Measurements from ENCODE around the gene TRAF2. TPM values are rescaled to one million over a fixed set of nuclear protein-coding genes. Genes with fewer than 3 reads are reported as not detected.

Gene TRAF2
- total RNA-seq, 2 donors from 2014 or later, result 5.2 to 30.7 TPM

GRCh38 chr9:136968333-136969127 is 82.2 kb downstream of the TRAF2 start:
- DNase-seq (no peak), ATAC-seq (no peak)
- Histone ChIP-seq H3K36me3 (replicated peaks in 1 of 2; ENCODE audit: insufficient read depth in 1 of 2, low read depth in 2 of 2) (no peaks in the 10 kb centered on the region), H3K27me3 (no peaks in the 10 kb centered on the region), H3K4me1 (peaks cover 7% of the 10 kb centered on the region), H3K4me3 (no peak overlapping the region), H3K27ac (no peak overlapping the region), H3K9me3 (no peaks in the 10 kb centered on the region)
- intact Hi-C loops (cut with DNase I), result no loop called here
- no peak for TF ChIP-seq POLR2A (IDR thresholded peaks at IDR 0.05)
- no peak for TF ChIP-seq CTCF (IDR thresholded peaks at IDR 0.05)
- WGBS, 2 donors, result 51 to 76% methylated on average over 3 to 15 of the region's 17 CpGs

GRCh38 chr9:136969150-136969549 is 82.8 kb downstream of the TRAF2 start:
- ATAC-seq (no peak), DNase-seq (no peak)
- H3K27me3 ChIP-seq, result no peaks in the 10 kb centered on the region
- H3K4me1 ChIP-seq, result peaks cover 7% of the 10 kb centered on the region
- H3K4me3 ChIP-seq, result no peak overlapping the region
- no peaks in the 10 kb centered on the region for H3K9me3 ChIP-seq
- intact Hi-C loops (cut with DNase I), result no loop called here
- 79% methylated on average over 10 of the region's 17 CpGs; no CpG with 5 or more reads in 1 of the 2 donors for WGBS, 2 donors
- TF ChIP-seq CTCF (IDR thresholded peaks at IDR 0.05) (no peak), POLR2A (IDR thresholded peaks at IDR 0.05) (no peak)
- no peak overlapping the region for H3K27ac ChIP-seq
- no peaks in the 10 kb centered on the region for H3K36me3 ChIP-seq (replicated peaks in 1 of 2; ENCODE audit: insufficient read depth in 1 of 2, low read depth in 2 of 2)

GRCh38 chr9:136969774-136970173 is 83.5 kb downstream of the TRAF2 start:
- 44 to 69% methylated on average over 3 to 5 of the region's 5 CpGs for whole genome bisulfite sequencing, 2 donors
- no peak overlapping the region for H3K27ac ChIP-seq
- DNase-seq (no peak), ATAC-seq (no peak)
- intact Hi-C loops (cut with DNase I), result no loop called here
- H3K9me3 ChIP-seq, result no peaks in the 10 kb centered on the region
- no peak for TF ChIP-seq CTCF (IDR thresholded peaks at IDR 0.05)
- TF ChIP-seq POLR2A (IDR thresholded peaks at IDR 0.05), result no peak
- H3K4me1 ChIP-seq, result peaks cover 7% of the 10 kb centered on the region
- H3K27me3 ChIP-seq, result no peaks in the 10 kb centered on the region
- no peaks in the 10 kb centered on the region for H3K36me3 ChIP-seq (replicated peaks in 1 of 2; ENCODE audit: insufficient read depth in 1 of 2, low read depth in 2 of 2)
- no peak overlapping the region for H3K4me3 ChIP-seq

- ATAC-seq (no peak), DNase-seq (no peak)
- TF ChIP-seq POLR2A (IDR thresholded peaks at IDR 0.05) (no peak), CTCF (IDR thresholded peaks at IDR 0.05) (no peak)
- Histone ChIP-seq H3K9me3 (no peaks in the 10 kb centered on the region), H3K4me3 (no peak overlapping the region), H3K27me3 (no peaks in the 10 kb centered on the region), H3K36me3 (replicated peaks in 1 of 2; ENCODE audit: insufficient read depth in 1 of 2, low read depth in 2 of 2) (no peaks in the 10 kb centered on the region), H3K4me1 (peaks cover 7% of the 10 kb centered on the region), H3K27ac (no peak overlapping the region)
- intact Hi-C loops (cut with DNase I), result no loop called here
- 93 to 100% methylated on average over 3 to 5 of the region's 11 CpGs for WGBS, 2 donors
Measured at GRCh38 chr9:136970361-136970760, 84.0 kb downstream of the TRAF2 start.

GRCh38 chr9:136971746-136972145 is 85.4 kb downstream of the TRAF2 start:
- Histone ChIP-seq H3K27me3 (no peaks in the 10 kb centered on the region), H3K27ac (no peak overlapping the region), H3K4me1 (no peaks in the 10 kb centered on the region), H3K36me3 (replicated peaks in 1 of 2; ENCODE audit: insufficient read depth in 1 of 2, low read depth in 2 of 2) (no peaks in the 10 kb centered on the region), H3K9me3 (no peaks in the 10 kb centered on the region), H3K4me3 (no peak overlapping the region)
- TF ChIP-seq CTCF (IDR thresholded peaks at IDR 0.05), result no peak
- no peak for TF ChIP-seq POLR2A (IDR thresholded peaks at IDR 0.05)
- 71 to 79% methylated on average over 6 to 14 of the region's 14 CpGs for WGBS, 2 donors
- DNase-seq, result no peak
- ATAC-seq, result no peak
- intact Hi-C loops (cut with DNase I), result no loop called here
